Chondrocyte (in vitro differentiated cells): ENCODE measurements around the gene EMB. TPM values are rescaled to one million over a fixed set of nuclear protein-coding genes. Genes with fewer than 3 reads are reported as not detected.
"Not testable (repeated sequence)": the region's sequence is repeated elsewhere in the genome, so short reads cannot be mapped to it uniquely, and the experiment has no call there.

Experiments
- DNase-seq: peaks from one replicate; pipeline ENCODE4 v3.0.0; 2021; ENCODE audit warnings: mixed read lengths, low spot score
- H3K27ac Mint-ChIP-seq: one replicate; pipeline ENCODE4 v1.8.0; 2021; ENCODE audit warnings: mild to moderate bottlenecking, moderate library complexity, mixed read lengths; ENCODE audit not compliant: unreplicated experiment
- H3K27me3 Mint-ChIP-seq: 2 replicates; pipeline ENCODE4 v1.8.0; 2021; ENCODE audit warnings: low read depth, mixed read lengths
- H3K36me3 Mint-ChIP-seq: 2 replicates; pipeline ENCODE4 v1.8.0; 2021; ENCODE audit warnings: low read depth, mixed read lengths
- H3K4me1 Mint-ChIP-seq: 2 replicates; pipeline ENCODE4 v1.8.0; 2021; ENCODE audit warnings: low read depth, mild to moderate bottlenecking, mixed read lengths
- H3K4me3 Mint-ChIP-seq: one replicate; pipeline ENCODE4 v1.8.0; 2021; ENCODE audit warnings: mild to moderate bottlenecking, moderate library complexity, mixed read lengths; ENCODE audit not compliant: unreplicated experiment
- H3K9me3 Mint-ChIP-seq: 2 replicates; pipeline ENCODE4 v1.8.0; 2021; ENCODE audit warnings: low read depth, mixed read lengths
- total RNA-seq: library from RNA; stranded (reverse); gene quantifications from 3 replicates; pipeline ENCODE4 v1.2.1, GENCODE V29; 2021
- TF ChIP-seq, protein P1 (sequence below): fragments of 200-600 bp; sonication (generic); IDR thresholded peaks from 2 replicates; pipeline ENCODE4 v1.5.0; 2021; ENCODE audit warnings: antibody characterized with exemption, mild to moderate bottlenecking, moderate library complexity

EMB gene
- total RNA-seq, 1 donor from 2014 or later = 7.8 TPM

- no peak for DNase-seq
- no peaks in the 10 kb centered on the region for H3K27me3 Mint-ChIP-seq
Measured at GRCh38 chr5:50420343-50420935, 20.6 kb downstream of the EMB start.

DNA sequence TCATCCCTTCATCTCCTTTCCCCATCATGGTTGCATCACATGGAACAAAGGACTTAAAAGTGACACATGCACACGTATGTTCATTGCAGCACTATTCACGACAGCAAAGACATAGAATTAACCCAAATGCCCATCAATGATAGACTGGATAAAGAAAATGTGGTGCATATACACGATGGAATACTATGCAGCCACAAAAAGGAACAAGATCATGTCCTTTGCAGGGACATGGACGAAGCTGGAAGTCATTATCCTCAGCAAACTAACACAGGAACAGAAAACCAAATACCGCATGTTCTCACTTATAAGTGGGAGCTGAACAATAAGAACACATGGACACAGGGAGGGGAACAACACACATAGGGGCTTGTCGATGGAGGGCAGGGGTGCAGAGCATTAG, 21.4 kb downstream of the EMB start:
- not testable (repeated sequence) for DNase-seq, H3K36me3 Mint-ChIP-seq, H3K27me3 Mint-ChIP-seq, H3K4me1 Mint-ChIP-seq, H3K27ac Mint-ChIP-seq, H3K4me3 Mint-ChIP-seq
- H3K9me3 Mint-ChIP-seq = peaks cover 13% of the 10 kb centered on the region

More at GRCh38 chr5:50420343-50420935, 20.6 kb downstream of the EMB start:
- H3K36me3 Mint-ChIP-seq = no peaks in the 10 kb centered on the region
- TF ChIP-seq, protein P1, sequence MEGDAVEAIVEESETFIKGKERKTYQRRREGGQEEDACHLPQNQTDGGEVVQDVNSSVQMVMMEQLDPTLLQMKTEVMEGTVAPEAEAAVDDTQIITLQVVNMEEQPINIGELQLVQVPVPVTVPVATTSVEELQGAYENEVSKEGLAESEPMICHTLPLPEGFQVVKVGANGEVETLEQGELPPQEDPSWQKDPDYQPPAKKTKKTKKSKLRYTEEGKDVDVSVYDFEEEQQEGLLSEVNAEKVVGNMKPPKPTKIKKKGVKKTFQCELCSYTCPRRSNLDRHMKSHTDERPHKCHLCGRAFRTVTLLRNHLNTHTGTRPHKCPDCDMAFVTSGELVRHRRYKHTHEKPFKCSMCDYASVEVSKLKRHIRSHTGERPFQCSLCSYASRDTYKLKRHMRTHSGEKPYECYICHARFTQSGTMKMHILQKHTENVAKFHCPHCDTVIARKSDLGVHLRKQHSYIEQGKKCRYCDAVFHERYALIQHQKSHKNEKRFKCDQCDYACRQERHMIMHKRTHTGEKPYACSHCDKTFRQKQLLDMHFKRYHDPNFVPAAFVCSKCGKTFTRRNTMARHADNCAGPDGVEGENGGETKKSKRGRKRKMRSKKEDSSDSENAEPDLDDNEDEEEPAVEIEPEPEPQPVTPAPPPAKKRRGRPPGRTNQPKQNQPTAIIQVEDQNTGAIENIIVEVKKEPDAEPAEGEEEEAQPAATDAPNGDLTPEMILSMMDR = no peak
- H3K4me3 Mint-ChIP-seq = no peak overlapping the region
- no peak overlapping the region for H3K27ac Mint-ChIP-seq
- H3K9me3 Mint-ChIP-seq = peaks cover 13% of the 10 kb centered on the region
- no peaks in the 10 kb centered on the region for H3K4me1 Mint-ChIP-seq

GRCh38 chr5:50416637-50417036, 24.5 kb downstream of the EMB start:
- H3K4me1 Mint-ChIP-seq, H3K36me3 Mint-ChIP-seq, DNase-seq, H3K27me3 Mint-ChIP-seq, H3K4me3 Mint-ChIP-seq, H3K27ac Mint-ChIP-seq: not testable (repeated sequence)
- H3K9me3 Mint-ChIP-seq = peaks cover 13% of the 10 kb centered on the region

DNA sequence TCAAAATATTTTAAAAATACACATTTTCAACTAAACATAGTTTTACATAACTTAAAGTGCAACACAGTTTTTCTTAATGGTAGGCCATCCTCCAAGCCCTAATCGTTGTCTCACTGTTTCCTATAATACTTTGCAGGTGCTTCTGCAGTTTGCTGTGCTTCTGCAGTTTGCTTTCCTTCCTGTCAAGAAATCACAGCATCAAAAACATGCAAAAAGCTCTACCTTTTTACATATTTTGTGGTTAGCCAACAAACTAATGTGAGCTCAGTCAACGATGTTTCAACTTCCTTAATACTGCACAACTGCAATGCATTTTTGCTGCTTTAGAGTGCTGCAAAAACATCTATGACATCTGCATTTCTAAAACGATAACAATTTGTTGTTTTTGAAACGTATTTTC, 25.2 kb downstream of the EMB start:
- Mint-ChIP-seq H3K4me3 (no peak overlapping the region), H3K36me3 (no peaks in the 10 kb centered on the region), H3K9me3 (peaks cover 11% of the 10 kb centered on the region), H3K27me3 (no peaks in the 10 kb centered on the region), H3K4me1 (no peaks in the 10 kb centered on the region), H3K27ac (no peak overlapping the region)
- DNase-seq = no peak
- TF ChIP-seq, protein P1 = no peak

GRCh38 chr5:50410932-50411331, 30.2 kb downstream of the EMB start:
- H3K27me3 Mint-ChIP-seq, DNase-seq, H3K9me3 Mint-ChIP-seq, H3K36me3 Mint-ChIP-seq, H3K4me3 Mint-ChIP-seq, H3K4me1 Mint-ChIP-seq, H3K27ac Mint-ChIP-seq: not testable (repeated sequence)

GRCh38 chr5:50406877-50407276, 34.2 kb downstream of the EMB start:
- H3K27me3 Mint-ChIP-seq = no peaks in the 10 kb centered on the region
- H3K27ac Mint-ChIP-seq = no peak overlapping the region
- no peak for DNase-seq
- TF ChIP-seq, protein P1 = no peak
- H3K36me3 Mint-ChIP-seq = no peaks in the 10 kb centered on the region
- H3K4me3 Mint-ChIP-seq = no peak overlapping the region
- no peaks in the 10 kb centered on the region for H3K9me3 Mint-ChIP-seq
- H3K4me1 Mint-ChIP-seq = no peaks in the 10 kb centered on the region

- H3K9me3 Mint-ChIP-seq = no peaks in the 10 kb centered on the region
- H3K36me3 Mint-ChIP-seq = no peaks in the 10 kb centered on the region
- no peaks in the 10 kb centered on the region for H3K27me3 Mint-ChIP-seq
- no peak for DNase-seq
- H3K4me3 Mint-ChIP-seq = no peak overlapping the region
- TF ChIP-seq, protein P1 = no peak
- H3K4me1 Mint-ChIP-seq = no peaks in the 10 kb centered on the region
- H3K27ac Mint-ChIP-seq = no peak overlapping the region
Measured at GRCh38 chr5:50401336-50401735, 39.8 kb downstream of the EMB start.

DNA sequence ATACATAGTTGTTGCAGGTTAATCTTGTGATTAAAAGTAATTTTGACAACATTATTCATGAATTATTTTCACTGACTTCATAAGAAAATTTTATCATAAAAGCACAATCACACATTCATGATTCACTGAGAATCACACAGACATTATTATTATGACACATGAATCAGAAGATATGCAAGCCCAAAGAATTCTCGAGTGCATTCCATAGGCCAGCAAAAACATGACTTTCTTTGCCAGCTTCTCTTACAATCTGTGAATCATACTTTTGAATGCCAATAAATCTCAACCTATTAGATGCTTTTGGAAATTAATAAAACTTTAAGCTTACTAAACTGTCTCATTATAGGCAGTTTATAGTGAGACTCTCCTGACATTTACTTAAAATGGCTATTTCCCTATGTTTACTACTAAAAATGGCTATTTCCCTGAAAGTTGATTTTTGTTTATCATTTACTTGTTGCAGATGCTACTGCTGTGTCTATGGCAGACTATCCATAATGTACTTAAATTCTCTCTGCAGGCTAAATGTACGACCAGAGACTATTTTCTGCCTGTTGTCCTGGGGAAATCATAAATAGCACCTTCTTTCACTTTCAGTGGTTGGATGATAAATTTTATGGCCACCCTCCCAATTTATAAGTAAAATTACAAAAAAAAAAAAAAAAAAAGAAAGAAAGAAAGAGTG, 47.0 kb downstream of the EMB start:
- not testable (repeated sequence) for DNase-seq, H3K36me3 Mint-ChIP-seq, H3K27me3 Mint-ChIP-seq, H3K9me3 Mint-ChIP-seq, H3K4me1 Mint-ChIP-seq, H3K27ac Mint-ChIP-seq, H3K4me3 Mint-ChIP-seq

DNA sequence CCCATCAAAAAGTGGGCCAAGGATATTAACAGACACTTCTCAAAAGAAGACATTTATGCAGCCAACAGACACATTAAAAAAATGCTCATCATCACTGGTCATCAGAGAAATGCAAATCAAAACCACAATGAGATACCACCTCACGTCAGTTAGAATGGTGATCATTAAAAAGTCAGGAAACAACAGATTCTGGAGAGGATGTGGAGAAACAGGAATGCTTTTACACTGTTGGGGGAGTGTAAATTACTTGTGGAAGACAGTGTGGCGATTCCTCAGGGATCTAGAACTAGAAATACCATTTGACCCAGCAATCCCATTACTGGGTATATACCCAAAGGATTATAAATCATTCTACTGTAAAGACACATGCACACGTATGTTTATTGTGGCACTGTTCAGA, 48.8 kb downstream of the EMB start:
- H3K4me3 Mint-ChIP-seq, DNase-seq, H3K27ac Mint-ChIP-seq, H3K36me3 Mint-ChIP-seq, H3K27me3 Mint-ChIP-seq, H3K4me1 Mint-ChIP-seq: not testable (repeated sequence)
- H3K9me3 Mint-ChIP-seq = peaks cover 18% of the 10 kb centered on the region
